GM18520 (cell line): ENCODE data around the gene CEPT1.
"Not testable (repeated sequence)": the region's sequence is repeated elsewhere in the genome, so short reads cannot be mapped to it uniquely, and the experiment has no call there.

Source experiments
- ATAC-seq: cut with Tn5 transposase; IDR thresholded peaks from one replicate; pipeline ENCODE4 v1.9.1; 2021; ENCODE audit not compliant: unreplicated experiment

CEPT1 gene

GRCh38 chr1:111139956-111140679 is at the start of gene CEPT1, which contains the start of gene DRAM2:
Gene CEPT1 (plus strand): TSS chr1:111140223. CDS start chr1:111147715, 7,492 bp downstream.
Gene DRAM2 (minus strand): TSS chr1:111140093. CDS start chr1:111131554, 8,539 bp downstream.
- peak; percentile 75 for ATAC-seq

DNA sequence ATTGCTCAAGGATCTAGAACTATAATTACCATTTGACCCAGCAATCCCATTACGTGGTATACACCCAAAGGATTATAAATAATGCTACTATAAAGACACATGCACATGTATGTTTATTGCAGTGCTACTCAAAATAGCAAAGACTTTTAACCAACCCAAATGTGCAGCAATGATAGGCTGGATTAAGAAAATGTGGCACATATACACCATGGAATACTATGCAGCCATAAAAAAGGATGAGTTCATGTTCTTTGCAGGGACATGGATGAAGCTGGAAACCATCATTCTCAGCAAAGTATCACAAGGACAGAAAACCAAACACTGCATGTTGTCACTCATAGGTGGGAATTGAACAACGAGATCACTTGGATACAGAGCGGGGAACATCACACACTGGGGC is 44.6 kb upstream of the CEPT1 start:
- ATAC-seq, result not testable (repeated sequence)

DNA sequence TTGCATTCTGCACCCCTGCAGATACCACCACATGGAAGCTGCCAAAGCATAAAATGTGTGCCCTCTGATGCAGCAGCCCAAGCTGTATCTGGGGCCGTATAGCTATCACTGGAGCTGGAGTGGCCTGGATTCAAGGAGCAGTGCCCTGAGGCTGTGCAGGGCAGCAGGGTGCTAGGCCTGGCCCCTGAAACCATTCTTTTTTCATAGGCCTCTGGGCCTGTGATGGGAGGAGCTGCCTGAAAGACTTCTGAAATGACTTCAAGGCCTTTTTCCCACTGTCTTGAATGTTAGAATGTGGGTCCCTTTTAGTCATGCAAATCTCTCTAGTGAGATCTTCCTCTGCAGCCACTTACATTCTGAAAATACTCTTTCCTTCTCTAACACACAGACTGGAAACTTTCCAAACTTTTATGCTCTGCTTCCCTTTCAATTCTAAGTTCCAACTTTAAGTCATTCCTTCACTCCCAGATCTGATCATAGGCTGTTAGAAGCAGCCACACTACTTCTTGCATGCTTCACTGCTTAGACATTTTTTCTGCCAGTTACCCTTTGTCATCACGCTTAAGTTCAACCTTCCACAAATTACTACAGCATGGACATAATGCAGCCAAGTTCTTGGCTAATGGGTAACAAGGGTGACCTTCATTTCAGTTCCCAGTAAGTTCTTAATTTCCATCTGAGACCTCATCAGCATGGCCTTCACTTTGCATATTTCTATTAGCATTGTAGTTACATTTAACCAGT is 42.5 kb upstream of the CEPT1 start:
- no peak for ATAC-seq

- no peak for ATAC-seq
These were observed 40.7 kb upstream of the CEPT1 start for GRCh38 chr1:111099289-111099688.

DNA sequence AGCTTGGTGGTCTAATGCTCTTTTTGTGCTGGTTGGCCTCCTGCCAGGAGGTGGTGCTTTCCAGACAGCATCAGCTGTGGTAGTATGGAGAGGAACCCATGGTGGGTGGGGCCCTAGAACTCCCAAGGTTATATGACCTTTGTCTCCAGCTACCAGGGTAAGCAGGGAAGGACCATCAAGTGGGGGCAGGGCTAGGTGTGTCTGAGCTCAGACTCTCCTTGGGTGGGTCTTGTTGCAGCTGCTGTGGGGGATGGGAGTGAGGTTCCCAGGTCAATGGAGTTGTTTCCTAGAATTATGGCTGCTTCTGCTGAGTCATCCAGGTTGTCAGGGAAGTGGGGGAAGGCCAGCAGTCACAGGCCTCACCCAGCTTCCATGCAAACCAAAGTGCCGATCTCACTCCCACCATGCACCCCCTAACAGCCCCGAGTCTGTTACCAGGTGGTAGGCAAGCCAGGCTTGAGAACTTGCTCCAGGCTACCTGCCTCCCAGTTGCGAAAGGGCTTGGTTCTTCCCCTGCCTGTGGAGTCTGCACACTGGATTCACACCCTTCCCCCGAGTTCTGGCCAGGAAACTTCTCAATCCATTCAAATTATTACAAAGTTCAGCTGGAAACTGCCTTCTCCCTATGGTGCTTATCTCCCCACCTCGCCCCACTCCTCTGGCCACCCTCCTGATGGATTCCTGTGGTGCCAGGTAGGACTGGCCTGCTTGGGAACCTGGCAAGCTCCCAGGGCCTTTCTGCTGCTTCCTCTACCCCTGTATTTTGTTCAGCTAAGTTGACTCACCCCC is 38.0 kb upstream of the CEPT1 start:
- ATAC-seq, result no peak

DNA sequence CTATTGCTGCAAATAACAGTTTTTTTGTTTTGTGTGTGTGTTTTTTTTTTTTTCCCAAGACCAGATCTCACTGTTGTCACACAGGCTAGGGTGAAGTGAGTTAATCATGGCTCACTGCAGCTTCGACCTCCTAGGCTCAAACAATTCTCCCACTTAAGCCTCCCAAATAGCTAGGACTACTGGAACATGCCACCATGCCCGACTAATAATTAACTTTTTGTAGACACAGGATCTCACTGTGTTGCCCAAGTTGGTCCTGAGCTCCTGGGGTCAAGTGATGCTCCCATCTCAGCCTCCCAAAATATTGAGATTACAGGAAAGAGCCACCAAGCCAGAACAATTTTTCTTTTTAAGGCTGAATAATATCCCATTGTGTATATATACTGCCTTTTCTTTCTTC is 35.0 kb upstream of the CEPT1 start:
- no peak for ATAC-seq

DNA sequence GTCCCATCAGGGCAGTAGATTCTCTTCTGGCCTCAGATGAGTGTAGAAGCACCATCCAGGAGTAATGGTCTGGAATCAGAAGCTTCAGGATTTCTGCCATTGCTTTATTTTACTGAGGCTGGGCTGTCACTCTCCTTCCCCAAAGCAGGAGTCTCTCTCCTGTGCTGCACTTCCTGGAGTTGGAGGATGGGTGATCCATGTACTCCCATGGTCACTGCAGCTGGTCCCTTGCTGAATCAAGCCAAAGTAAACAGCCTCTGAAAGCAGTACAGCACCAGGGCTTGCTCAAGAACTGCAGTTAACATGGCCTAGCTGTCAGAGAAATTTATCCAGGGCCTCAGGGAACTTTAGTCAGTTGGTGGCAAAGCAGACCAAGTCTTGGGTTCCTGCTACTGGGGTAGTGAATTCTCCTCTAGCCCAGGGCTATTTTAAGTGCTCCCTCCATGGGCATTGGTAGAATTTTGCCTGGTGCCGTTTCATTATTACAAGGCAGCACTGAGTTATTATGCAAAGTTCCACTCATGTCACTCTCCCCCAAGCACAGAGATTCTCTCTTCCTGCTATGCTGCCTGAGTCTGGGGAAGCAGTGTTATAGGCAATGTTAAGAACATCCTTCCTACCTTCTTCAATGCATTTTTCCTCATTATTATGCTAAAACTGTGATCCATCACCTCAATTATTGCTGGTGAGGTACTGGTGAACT is 29.7 kb upstream of the CEPT1 start:
- no peak for ATAC-seq

- no peak for ATAC-seq
These were observed 23.5 kb upstream of the CEPT1 start for GRCh38 chr1:111116496-111116895.

GRCh38 chr1:111126354-111126753 is 13.7 kb upstream of the CEPT1 start:
- no peak for ATAC-seq

DNA sequence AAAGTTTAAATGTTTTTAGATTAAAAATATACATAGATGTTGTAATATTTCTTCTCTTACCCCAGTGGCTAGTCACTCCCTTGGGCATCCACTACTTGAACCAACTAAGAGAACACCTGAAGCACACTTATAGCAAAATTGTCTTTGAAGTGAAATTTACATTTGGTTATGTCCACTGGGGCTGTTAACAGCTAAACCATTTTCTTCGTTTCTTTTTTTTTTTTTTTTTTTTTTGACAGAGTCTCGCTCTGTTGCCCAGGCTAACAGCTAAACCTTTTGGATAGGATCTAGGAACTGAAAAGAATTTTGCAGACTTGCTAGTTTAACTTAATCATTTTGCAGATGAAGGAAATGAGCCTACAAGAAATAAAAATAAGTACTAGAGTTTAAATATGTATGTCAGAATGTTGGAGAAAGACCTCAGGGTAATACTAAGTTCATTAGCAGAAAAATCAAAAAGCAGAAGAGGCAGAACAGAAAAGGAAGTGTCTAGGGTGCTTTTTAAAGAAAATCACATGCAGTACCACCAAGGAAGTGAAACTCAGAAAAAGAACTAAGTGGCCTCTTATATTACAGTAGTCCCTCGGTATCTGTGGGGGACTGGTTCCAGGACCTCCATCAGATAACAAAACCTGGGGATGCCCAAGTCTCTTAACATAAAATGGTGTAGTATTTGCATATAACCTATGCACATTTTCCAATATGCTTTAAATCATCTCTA is 11.9 kb upstream of the CEPT1 start:
- ATAC-seq, result peak; percentile 68

DNA sequence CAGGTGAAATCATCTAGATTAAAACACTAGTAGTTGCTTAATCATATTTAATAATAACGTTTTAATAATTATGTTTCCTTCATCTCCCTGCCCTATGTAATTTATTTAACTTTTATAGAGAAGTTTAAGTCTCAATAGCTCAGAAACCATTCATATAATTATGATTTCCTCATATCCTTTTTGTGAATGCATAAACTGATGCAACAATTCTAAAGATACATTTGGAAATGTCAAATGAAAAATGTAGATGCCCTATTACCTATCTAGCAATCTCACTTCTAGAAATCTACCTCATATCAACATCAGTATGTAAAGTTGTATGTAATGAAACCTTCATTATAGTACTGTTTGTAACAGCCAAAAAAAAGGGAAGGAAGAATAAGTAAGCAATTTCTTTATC is 10.6 kb upstream of the CEPT1 start:
- ATAC-seq, result no peak

GRCh38 chr1:111131693-111132092 is 8.3 kb upstream of the CEPT1 start:
- no peak for ATAC-seq

- ATAC-seq, result no peak
These were observed 6.2 kb upstream of the CEPT1 start for GRCh38 chr1:111133866-111134265.

DNA sequence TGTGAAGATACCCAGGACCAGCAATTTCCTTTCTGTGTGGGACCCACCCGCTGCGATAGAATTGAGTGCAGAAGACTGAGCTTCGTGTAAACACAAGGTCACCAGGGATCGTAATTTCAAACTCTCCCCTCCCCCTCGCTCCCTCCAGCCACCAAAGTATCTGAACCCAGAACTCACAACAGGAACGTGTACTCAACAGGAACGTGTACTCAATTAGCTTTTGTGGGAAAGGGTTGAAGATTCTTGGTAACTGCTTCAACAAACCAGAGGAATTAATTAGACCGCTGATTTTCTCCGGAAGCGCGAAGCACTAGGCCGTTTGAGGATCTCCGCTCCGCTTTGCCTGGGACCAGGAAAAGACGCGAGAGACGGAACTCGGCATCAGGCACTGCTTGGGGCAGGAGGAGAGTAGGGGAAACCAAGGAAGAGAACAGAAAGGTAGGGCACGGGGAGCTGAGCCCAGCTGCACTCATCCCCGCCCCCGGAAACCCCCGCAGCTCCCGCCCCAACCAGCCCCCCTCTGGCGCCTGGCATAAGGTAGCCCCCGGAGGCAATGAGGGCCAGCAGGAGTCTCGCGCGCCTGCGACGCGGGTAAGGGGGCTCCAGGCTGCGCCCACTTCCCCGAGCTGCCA is 583 bp upstream of the CEPT1 start:
- ATAC-seq, result peak; percentile 8

- no peak for ATAC-seq
These were observed 601 bp downstream of the CEPT1 start for GRCh38 chr1:111140680-111140967.

- ATAC-seq, result no peak
These were observed 1.5 kb downstream of the CEPT1 start for GRCh38 chr1:111141245-111142220.

GRCh38 chr1:111142356-111142975 is 2.4 kb downstream of the CEPT1 start:
- no peak for ATAC-seq

DNA sequence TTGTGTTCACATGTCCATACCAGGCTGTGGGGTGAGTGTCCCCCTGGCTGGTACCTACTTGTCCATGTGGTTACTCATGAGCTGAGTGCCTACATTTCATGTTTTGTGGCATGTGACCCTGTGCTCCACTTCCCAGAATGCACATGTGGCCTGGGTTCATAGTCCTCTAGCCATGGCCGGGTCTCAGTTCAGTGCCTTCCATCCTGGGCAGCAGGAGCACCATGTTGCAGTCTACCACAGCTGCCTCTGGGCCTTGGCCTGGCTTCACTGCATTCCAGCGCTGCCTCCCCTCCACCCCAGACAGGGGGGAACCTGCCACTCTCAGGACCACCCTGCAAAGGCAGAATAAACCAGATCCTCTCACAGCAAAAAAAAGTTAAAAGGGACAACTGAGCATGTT is 5.5 kb downstream of the CEPT1 start:
- ATAC-seq, result no peak
